Activated CD4-positive, CD25-positive, alpha-beta regulatory T cell (primary cell): ENCODE results near the gene AKAP14.
A peak's percentile ranks its signal among the peaks of the same experiment; 100 is the strongest.
"Not testable (repeated sequence)": the region's sequence is repeated elsewhere in the genome, so short reads cannot be mapped to it uniquely, and the experiment has no call there.

ENCODE experiments used
- DNase-seq, 4 experiments: peaks; one replicate each; lab custom pipeline; 2025; lab: John Stamatoyannopoulos, UW

AKAP14 gene

GRCh38 chrX:119922391-119922790 is 26.7 kb downstream of the AKAP14 start:
- not testable (repeated sequence) for DNase-seq

GRCh38 chrX:119935215-119935874 is 39.7 kb downstream of the AKAP14 start:
- DNase-seq, result no peak

- DNase-seq, result no peak
Measured at GRCh38 chrX:119941336-119941735, 45.6 kb downstream of the AKAP14 start.

GRCh38 chrX:119942173-119942819 is 46.6 kb downstream of the AKAP14 start:
- no peak for DNase-seq

- DNase-seq, result no peak
Measured at GRCh38 chrX:119942831-119943184, 47.1 kb downstream of the AKAP14 start.

- DNase-seq, result peak; percentile 23 to 60 (median 46)
Measured at GRCh38 chrX:119943185-119943988, 47.7 kb downstream of the AKAP14 start, which contains the start of gene NKAP. TSS of gene NKAP (minus strand) at chrX:119943751. CDS start at chrX:119943605, 146 bp downstream.

GRCh38 chrX:119945481-119945880 is 49.8 kb downstream of the AKAP14 start:
- DNase-seq, result no peak

- no peak for DNase-seq
Measured at GRCh38 chrX:119948381-119948780, 52.7 kb downstream of the AKAP14 start.

- no peak for DNase-seq
Measured at GRCh38 chrX:119954374-119954773, 58.7 kb downstream of the AKAP14 start.

GRCh38 chrX:119955807-119956570 is 60.3 kb downstream of the AKAP14 start:
- not testable (repeated sequence) for DNase-seq

GRCh38 chrX:119960625-119961024 is 64.9 kb downstream of the AKAP14 start:
- DNase-seq, result no peak

- not testable (repeated sequence) for DNase-seq
Measured at GRCh38 chrX:119966837-119967236, 71.1 kb downstream of the AKAP14 start.
